ENCODE data around the gene MTERF2.

The MTERF2 gene, protein sequence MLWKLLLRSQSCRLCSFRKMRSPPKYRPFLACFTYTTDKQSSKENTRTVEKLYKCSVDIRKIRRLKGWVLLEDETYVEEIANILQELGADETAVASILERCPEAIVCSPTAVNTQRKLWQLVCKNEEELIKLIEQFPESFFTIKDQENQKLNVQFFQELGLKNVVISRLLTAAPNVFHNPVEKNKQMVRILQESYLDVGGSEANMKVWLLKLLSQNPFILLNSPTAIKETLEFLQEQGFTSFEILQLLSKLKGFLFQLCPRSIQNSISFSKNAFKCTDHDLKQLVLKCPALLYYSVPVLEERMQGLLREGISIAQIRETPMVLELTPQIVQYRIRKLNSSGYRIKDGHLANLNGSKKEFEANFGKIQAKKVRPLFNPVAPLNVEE

DNA sequence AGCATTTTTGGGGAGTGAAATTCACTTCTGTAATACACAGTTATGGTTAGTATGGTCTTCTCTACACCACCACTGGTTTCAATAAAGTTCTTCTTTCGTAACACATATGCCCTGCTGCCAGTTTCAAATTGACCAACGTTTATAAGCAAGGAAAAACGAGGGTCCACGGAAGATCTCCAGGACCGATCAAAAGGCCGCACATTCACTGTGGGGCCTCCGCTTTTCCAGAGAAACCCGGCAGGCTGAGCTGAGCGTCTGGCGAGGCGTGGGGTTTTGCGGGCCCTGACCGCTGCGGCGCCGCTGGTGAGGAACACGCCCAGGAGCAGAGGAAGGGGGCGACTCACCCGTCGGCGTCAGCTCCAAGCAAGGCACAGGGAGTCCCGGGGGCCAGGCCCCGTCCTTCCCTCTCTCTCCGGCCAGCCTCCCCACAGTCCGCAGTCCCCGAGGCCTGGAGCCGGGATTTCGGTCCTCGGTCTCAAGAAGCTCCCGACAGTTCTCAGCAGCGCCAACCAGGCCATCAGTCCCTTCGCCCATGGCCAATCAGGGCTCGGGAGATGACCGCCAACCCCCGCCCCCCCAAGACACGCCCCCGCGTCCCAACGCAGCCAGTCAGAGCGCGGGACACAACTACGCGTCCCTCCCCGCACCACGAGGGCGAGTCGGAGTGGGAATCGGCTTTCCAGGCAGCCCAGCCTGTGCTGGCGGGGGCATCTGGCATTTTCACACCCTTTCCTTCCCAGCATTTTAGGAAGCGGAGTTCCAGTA, at the start of gene MTERF2:
Gene MTERF2, minus strand, starts transcription at position 522 of the 765 bp plus-strand sequence. CDS start 8,432 bp downstream, outside the sequence.
- TF ChIP-seq, protein P1, sequence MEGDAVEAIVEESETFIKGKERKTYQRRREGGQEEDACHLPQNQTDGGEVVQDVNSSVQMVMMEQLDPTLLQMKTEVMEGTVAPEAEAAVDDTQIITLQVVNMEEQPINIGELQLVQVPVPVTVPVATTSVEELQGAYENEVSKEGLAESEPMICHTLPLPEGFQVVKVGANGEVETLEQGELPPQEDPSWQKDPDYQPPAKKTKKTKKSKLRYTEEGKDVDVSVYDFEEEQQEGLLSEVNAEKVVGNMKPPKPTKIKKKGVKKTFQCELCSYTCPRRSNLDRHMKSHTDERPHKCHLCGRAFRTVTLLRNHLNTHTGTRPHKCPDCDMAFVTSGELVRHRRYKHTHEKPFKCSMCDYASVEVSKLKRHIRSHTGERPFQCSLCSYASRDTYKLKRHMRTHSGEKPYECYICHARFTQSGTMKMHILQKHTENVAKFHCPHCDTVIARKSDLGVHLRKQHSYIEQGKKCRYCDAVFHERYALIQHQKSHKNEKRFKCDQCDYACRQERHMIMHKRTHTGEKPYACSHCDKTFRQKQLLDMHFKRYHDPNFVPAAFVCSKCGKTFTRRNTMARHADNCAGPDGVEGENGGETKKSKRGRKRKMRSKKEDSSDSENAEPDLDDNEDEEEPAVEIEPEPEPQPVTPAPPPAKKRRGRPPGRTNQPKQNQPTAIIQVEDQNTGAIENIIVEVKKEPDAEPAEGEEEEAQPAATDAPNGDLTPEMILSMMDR (conservative IDR thresholded peaks at IDR 0.05; ENCODE audit: low read depth): no peak
- peak within 1 kb of the TSS; percentile 81 for H3K27ac ChIP-seq
- CTCF ChIA-PET: no interaction called here
- POLR2A ChIA-PET (ENCODE audit: low non-redundant PET): no interaction called here
- DNase-seq (ENCODE audit: low spot score): peak; percentile 98

DNA sequence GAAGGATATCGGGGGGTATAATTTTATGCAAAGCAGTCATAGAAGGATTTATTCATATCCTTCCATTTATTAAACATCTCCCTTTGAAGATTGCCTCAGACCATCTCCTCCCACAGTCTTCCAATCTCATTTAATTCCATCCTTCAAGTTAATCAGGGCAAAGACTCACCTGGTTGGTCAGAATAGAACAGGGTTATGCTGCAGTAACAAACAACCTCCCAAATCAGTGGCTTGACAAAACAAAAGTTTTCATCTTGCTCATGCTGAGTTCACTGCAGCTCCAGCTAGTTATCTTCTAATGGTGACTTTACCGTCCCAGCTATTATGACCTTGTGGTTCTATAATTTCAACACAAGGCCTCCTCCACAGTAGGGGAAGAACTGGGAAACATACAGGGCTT, 48.8 kb upstream of the MTERF2 start:
- ChIA-PET POLR2A (ENCODE audit: low non-redundant PET) (no interaction called here), CTCF (no interaction called here)
- no peak for DNase-seq (ENCODE audit: low spot score)

DNA sequence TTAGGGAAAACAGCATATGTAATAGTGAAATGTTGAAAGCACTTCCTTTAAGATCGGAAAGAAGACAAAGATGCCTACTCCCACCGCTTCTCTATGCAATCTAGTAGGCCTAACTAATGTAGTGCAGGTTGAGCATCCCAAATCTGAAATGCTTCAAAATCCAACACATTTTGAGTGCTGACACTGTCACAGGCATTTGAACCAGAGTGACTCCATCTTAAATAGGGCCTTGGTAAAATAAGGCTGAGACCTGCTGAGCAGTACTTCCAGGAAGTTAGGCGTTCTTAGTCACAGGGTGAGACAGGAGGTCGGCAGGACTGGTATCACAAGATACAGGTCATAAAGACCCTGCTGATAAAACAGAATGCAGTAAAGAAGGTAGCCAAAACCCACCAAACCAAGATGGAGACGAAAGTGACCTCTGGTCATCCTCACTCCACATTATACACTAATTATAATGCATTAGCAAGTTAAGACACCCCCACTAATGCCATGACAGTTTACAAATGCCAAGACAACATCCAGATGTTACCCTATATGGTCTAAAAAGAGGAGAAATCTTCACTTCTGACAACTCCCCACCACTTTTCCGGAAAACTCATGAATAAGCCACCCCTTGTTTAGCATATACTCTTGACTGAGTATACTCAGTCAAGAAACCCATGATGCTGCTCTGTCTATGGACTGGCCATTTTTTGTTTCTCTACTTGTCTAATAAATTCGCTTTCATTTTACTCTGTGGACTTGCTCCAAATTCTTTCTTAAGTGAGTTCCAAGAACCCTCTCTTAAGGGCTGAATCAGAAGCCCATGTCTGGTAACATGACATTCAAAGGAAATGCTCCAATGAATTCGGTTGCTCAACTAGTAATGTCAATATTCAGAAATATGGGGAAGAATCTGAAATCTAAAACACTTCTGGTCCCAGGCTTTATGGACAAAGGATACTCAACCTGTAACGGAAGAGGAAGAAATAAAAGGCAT, 47.1 kb upstream of the MTERF2 start:
- TF ChIP-seq, protein P1 (conservative IDR thresholded peaks at IDR 0.05; ENCODE audit: low read depth): no peak
- POLR2A ChIA-PET (ENCODE audit: low non-redundant PET): no interaction called here
- H3K27ac ChIP-seq: no peak overlapping the region
- CTCF ChIA-PET: interaction anchor here (0.6 kb wide), 1 partner anchor 16 kb away, joined by 3 read pairs; no protein-coding TSS in a partner anchor
- DNase-seq (ENCODE audit: low spot score): no peak

More for the DNA sequence above, 48.8 kb upstream of the MTERF2 start:
- TF ChIP-seq, protein P1 (conservative IDR thresholded peaks at IDR 0.05; ENCODE audit: low read depth): no peak
- no peak overlapping the region for H3K27ac ChIP-seq

DNA sequence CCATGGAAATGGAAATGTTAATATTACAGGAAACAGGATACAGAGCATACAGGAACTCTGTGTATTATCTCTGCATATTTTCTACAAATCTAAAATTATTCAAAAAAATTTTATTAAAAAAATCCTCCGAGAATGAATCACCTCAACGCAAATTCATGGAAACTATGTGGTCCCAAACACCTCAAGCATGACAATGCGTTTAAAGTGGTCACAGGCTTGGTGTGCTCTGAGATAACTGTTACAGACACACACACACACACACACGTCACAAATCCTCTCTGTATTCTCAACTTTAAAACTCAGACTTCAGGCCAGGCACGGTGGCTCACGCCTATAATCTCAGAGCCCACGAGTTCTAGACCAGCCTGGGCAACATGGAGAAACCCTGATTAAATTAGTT, 45.3 kb upstream of the MTERF2 start:
- TF ChIP-seq, protein P1 (conservative IDR thresholded peaks at IDR 0.05; ENCODE audit: low read depth): no peak
- ChIA-PET CTCF (no interaction called here), POLR2A (ENCODE audit: low non-redundant PET) (no interaction called here)
- H3K27ac ChIP-seq: no peak overlapping the region
- DNase-seq (ENCODE audit: low spot score): no peak

DNA sequence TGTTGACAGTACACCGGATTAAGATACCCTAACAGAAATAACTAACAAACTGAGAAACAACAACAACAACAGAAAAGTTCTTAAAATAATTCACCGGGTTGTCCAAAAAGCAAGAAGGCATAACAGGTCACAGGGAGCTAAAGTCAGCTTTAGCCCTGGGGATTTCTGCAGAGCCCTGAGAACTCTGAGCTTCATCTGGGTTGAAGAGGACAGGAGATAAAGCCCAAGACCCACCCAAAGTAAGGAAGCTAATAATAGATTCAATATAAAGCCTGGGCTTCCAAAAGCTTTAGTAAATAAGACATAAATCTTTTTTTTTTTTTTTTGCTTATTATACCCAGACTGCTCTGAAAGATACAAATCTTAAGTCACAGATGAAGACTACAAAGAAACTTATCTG, 44.1 kb upstream of the MTERF2 start:
- ChIA-PET POLR2A (ENCODE audit: low non-redundant PET) (no interaction called here), CTCF (no interaction called here)
- TF ChIP-seq, protein P1 (conservative IDR thresholded peaks at IDR 0.05; ENCODE audit: low read depth): no peak
- H3K27ac ChIP-seq: no peak overlapping the region
- no peak for DNase-seq (ENCODE audit: low spot score)

DNA sequence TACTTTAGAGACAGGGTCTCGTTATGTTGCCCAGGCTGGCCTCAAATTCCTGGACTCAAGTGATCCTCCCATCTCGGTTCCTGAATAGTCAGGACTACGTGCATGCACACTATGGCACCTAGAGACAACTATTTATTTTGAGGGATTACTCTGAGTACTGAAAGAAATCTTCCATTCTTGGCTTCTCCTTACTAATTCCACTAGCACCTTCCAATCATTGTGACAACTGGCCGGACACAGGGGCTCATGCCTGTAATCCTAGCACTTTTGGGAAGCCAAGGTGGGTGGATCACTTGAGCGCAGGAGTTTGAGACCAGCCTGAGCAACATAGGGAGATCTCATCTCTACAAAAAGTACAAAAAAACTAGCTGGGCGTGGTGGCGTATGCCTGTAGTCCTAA, 42.1 kb upstream of the MTERF2 start:
- DNase-seq (ENCODE audit: low spot score): no peak
- POLR2A ChIA-PET (ENCODE audit: low non-redundant PET): no interaction called here
- H3K27ac ChIP-seq: no peak overlapping the region
- CTCF ChIA-PET: no interaction called here
- TF ChIP-seq, protein P1 (conservative IDR thresholded peaks at IDR 0.05; ENCODE audit: low read depth): no peak

All from RWPE1 (cell line).